H9 (cell line): Measurements from ENCODE around the gene SIRT7. TPM values are rescaled to one million over a fixed set of nuclear protein-coding genes. Genes with fewer than 3 reads are reported as not detected.

Experiments
- DNase-seq: peaks from one replicate; pipeline ENCODE4 v3.0.0-alpha.2; 2017
- H2AFZ ChIP-seq: one replicate; pipeline ENCODE4 v1.6.1; 2013; ENCODE audit warnings: mild to moderate bottlenecking, low read length, control low read depth, moderate library complexity
- H2AK5ac ChIP-seq: 2 replicates; pipeline ENCODE4 v1.6.1; 2013; ENCODE audit warnings: low read length, control low read depth, mixed read lengths; ENCODE audit not compliant: insufficient read length
- H2BK120ac ChIP-seq: one replicate; pipeline ENCODE4 v1.6.1; 2013; ENCODE audit warnings: low read depth, mild to moderate bottlenecking, low read length, control low read depth, inconsistent platforms; ENCODE audit not compliant: poor library complexity, severe bottlenecking
- H2BK12ac ChIP-seq: 2 replicates; pipeline ENCODE4 v1.6.1; 2013; ENCODE audit warnings: low read length, control low read depth, mixed read lengths, low read depth; ENCODE audit not compliant: insufficient read length
- H2BK15ac ChIP-seq: 2 replicates; pipeline ENCODE4 v1.6.1; 2013; ENCODE audit warnings: low read depth, low read length, control low read depth
- H2BK20ac ChIP-seq: one replicate; pipeline ENCODE4 v1.6.1; 2013; ENCODE audit warnings: low read depth, mild to moderate bottlenecking, low read length, control low read depth, inconsistent platforms; ENCODE audit not compliant: poor library complexity, severe bottlenecking
- H2BK5ac ChIP-seq: 2 replicates; pipeline ENCODE4 v1.6.1; 2013; ENCODE audit warnings: low read length, control low read depth, mixed read lengths; ENCODE audit not compliant: insufficient read length
- H3K14ac ChIP-seq: 2 replicates; pipeline ENCODE4 v1.6.1; 2013; ENCODE audit warnings: low read length, control low read depth; ENCODE audit not compliant: insufficient read depth
- H3K18ac ChIP-seq: 2 replicates; pipeline ENCODE4 v1.6.1; 2013; ENCODE audit warnings: low read depth, mild to moderate bottlenecking, mixed read lengths, low read length, control low read depth; ENCODE audit not compliant: insufficient read length
- H3K23ac ChIP-seq: 2 replicates; pipeline ENCODE4 v1.6.1; 2013; ENCODE audit warnings: low read length, control low read depth, mixed read lengths, low read depth; ENCODE audit not compliant: insufficient read length
- H3K23me2 ChIP-seq: 2 replicates; pipeline ENCODE4 v1.6.1; 2013; ENCODE audit warnings: low read depth, mild to moderate bottlenecking, mixed read lengths, low read length, control low read depth; ENCODE audit not compliant: insufficient read length, poor library complexity, severe bottlenecking
- H3K27ac ChIP-seq: 2 replicates; pipeline ENCODE4 v1.5.1; 2013; ENCODE audit warnings: low read length, control low read depth, mixed read lengths, low read depth; ENCODE audit not compliant: insufficient read length
- H3K27me3 ChIP-seq: 2 replicates; pipeline ENCODE4 v1.6.1; 2013; ENCODE audit warnings: low read length, control low read depth, inconsistent platforms; ENCODE audit not compliant: insufficient read depth
- H3K4ac ChIP-seq: 2 replicates; pipeline ENCODE4 v1.6.1; 2013; ENCODE audit warnings: low read depth, mild to moderate bottlenecking, control low read depth, inconsistent platforms, low read length, moderate library complexity
- H3K4me1 ChIP-seq: 2 replicates; pipeline ENCODE4 v1.6.1; 2013; ENCODE audit warnings: low read length, control low read depth, inconsistent platforms; ENCODE audit not compliant: insufficient read depth
- H3K4me2 ChIP-seq: 2 replicates; pipeline ENCODE4 v1.6.1; 2013; ENCODE audit warnings: low read length, control low read depth, mixed read lengths; ENCODE audit not compliant: insufficient read length, insufficient read depth
- H3K56ac ChIP-seq: 2 replicates; pipeline ENCODE4 v1.6.1; 2013; ENCODE audit warnings: low read depth, mild to moderate bottlenecking, mixed read lengths, low read length, control low read depth; ENCODE audit not compliant: insufficient read length
- H3K79me1 ChIP-seq: 2 replicates; pipeline ENCODE4 v1.6.1; 2013; ENCODE audit warnings: low read depth, mild to moderate bottlenecking, moderate library complexity, low read length, control low read depth, inconsistent platforms; ENCODE audit not compliant: insufficient read depth, poor library complexity, severe bottlenecking
- H3K79me2 ChIP-seq: 2 replicates; pipeline ENCODE4 v1.6.1; 2013; ENCODE audit warnings: low read length, control low read depth, inconsistent platforms; ENCODE audit not compliant: insufficient read depth
- H3K9ac ChIP-seq: 2 replicates; pipeline ENCODE4 v1.6.1; 2013; ENCODE audit warnings: low read length, control low read depth, mixed read lengths; ENCODE audit not compliant: insufficient read length; ENCODE audit errors: extremely low read depth
- H3K9me3 ChIP-seq: one replicate; pipeline ENCODE4 v1.6.1; 2013; ENCODE audit warnings: low read depth, low read length, inconsistent platforms; ENCODE audit not compliant: control insufficient read depth
- H3T11ph ChIP-seq: one replicate; pipeline ENCODE4 v1.6.1; 2013; ENCODE audit warnings: mild to moderate bottlenecking, low read length, control low read depth, inconsistent platforms
- H4K20me1 ChIP-seq: one replicate; pipeline ENCODE4 v1.6.1; 2013; ENCODE audit not compliant: control insufficient read depth, insufficient read length, insufficient read depth
- H4K5ac ChIP-seq: 2 replicates; pipeline ENCODE4 v1.6.1; 2013; ENCODE audit warnings: low read depth, mild to moderate bottlenecking, mixed read lengths, low read length, control low read depth; ENCODE audit not compliant: insufficient read length
- H4K8ac ChIP-seq: replicated peaks from 2 replicates; pipeline ENCODE4 v1.6.1; 2013; ENCODE audit warnings: low read length, control low read depth, mixed read lengths, low read depth; ENCODE audit not compliant: insufficient read length
- H4K91ac ChIP-seq: 2 replicates; pipeline ENCODE4 v1.6.1; 2013; ENCODE audit warnings: low read depth, mild to moderate bottlenecking, moderate library complexity, mixed read lengths, low read length, control low read depth; ENCODE audit not compliant: insufficient read length
- H3K27ac Mint-ChIP-seq, 3 experiments: 2 replicates in 2 of 3; 3 replicates in 1 of 3; pipeline ENCODE4 v1.8.0; 2020 to 2021; ENCODE audit warnings: mixed read lengths in 3 of 3, mild to moderate bottlenecking in 1 of 3, moderate library complexity in 1 of 3
- H3K27me3 Mint-ChIP-seq: 2 replicates; pipeline ENCODE4 v1.8.0; 2021; ENCODE audit warnings: low read depth, mild to moderate bottlenecking, moderate library complexity, mixed read lengths
- H3K36me3 Mint-ChIP-seq, 3 experiments: 2 replicates in 2 of 3; 3 replicates in 1 of 3; pipeline ENCODE4 v1.8.0; 2020 to 2021; ENCODE audit warnings: low read depth in 3 of 3, mixed read lengths in 3 of 3; ENCODE audit not compliant: insufficient read depth in 1 of 3
- H3K4me1 Mint-ChIP-seq, 2 experiments: 2 replicates each; pipeline ENCODE4 v1.8.0; 2020; ENCODE audit warnings: mixed read lengths in 2 of 2
- H3K4me3 Mint-ChIP-seq, 2 experiments: 2 replicates in 1 of 2; 3 replicates in 1 of 2; pipeline ENCODE4 v1.8.0; 2020 to 2021; ENCODE audit warnings: mild to moderate bottlenecking in 2 of 2, mixed read lengths in 2 of 2, moderate library complexity in 1 of 2
- H3K9me3 Mint-ChIP-seq, 2 experiments: 2 replicates in 1 of 2; 3 replicates in 1 of 2; pipeline ENCODE4 v1.8.0; 2020; ENCODE audit warnings: mild to moderate bottlenecking in 2 of 2, mixed read lengths in 2 of 2, moderate library complexity in 1 of 2
- whole genome bisulfite sequencing: extraction: QIAGEN DNeasy Blood & Tissue Kit; methylation state at CpG from one replicate; pipeline ENCODE4 v1.1.7; 2013; ENCODE audit warnings: missing lambda C conversion rate, low lambda C conversion rate, mixed read lengths; ENCODE audit not compliant: insufficient read length; ENCODE audit errors: extremely low coverage; 5-methylcytosine and 5-hydroxymethylcytosine counted together
- long read RNA-seq: library from polyadenylated mRNA; unstranded; transcript quantifications from one replicate; pipeline ENCODE4 v2.0.0, GENCODE V29; 2020
- total RNA-seq: library from RNA; stranded (reverse); gene quantifications from 2 replicates; pipeline ENCODE4 v1.2.1, GENCODE V29; 2021
- TF ChIP-seq, protein P1 (sequence below): fragments of 200-600 bp; sonication (generic); conservative IDR thresholded peaks from 3 replicates; pipeline ENCODE4 v1.8.0; 2021; ENCODE audit warnings: antibody characterized with exemption, mild to moderate bottlenecking

Gene SIRT7, protein sequence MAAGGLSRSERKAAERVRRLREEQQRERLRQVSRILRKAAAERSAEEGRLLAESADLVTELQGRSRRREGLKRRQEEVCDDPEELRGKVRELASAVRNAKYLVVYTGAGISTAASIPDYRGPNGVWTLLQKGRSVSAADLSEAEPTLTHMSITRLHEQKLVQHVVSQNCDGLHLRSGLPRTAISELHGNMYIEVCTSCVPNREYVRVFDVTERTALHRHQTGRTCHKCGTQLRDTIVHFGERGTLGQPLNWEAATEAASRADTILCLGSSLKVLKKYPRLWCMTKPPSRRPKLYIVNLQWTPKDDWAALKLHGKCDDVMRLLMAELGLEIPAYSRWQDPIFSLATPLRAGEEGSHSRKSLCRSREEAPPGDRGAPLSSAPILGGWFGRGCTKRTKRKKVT
- 28.7 and 29.7 TPM in 2 replicates for total RNA-seq
- long read RNA-seq, partial matches to known transcripts: 4 of 7 reads
- long read RNA-seq, other reads (novel, unspliced or antisense): 3 of 7 reads

DNA sequence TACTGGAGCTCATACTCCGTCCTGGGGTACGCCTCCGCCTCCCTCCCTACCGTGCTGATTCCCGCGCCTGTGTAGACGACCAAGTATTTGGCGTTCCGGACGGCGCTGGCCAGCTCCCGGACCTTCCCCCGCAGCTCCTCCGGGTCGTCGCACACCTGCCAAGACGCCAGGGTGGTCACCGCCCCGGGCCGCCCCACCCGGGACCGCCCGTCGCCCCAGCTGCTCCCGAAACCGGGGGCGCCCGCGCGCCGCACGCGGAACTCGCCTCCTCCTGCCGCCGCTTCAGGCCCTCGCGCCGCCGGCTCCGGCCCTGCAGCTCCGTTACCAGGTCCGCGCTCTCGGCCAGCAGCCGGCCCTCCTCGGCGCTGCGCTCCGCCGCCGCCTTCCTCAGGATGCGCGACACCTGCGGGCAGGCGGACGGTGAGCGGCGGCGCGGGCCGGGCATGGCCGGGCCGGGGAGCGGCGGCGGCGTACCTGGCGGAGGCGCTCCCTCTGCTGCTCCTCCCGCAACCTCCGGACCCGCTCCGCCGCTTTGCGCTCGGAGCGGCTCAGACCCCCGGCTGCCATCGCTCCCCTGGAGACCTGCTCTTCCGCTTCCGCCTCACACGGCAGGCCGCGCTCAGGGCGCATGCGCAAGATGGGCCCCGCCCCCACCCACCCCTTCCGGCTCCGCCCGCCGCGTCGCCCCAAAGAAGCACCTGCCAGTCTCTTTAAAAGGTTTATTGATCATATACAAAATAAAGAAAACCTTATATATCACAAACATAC is at the start of gene SIRT7:
TSS of gene SIRT7 (minus strand) at position 612 of the 768 bp plus-strand sequence. CDS start at position 567, 45 bp downstream.
- peak; percentile 93 for DNase-seq
- WGBS: no CpG with 5 or more reads among the region's 94 CpGs
- no peak within 1 kb of the TSS for H2AK5ac ChIP-seq

More for the DNA sequence above, at the start of gene SIRT7:
- no peak within 1 kb of the TSS; the same call in 1 of the 2 replicates for H3K14ac ChIP-seq
- H3K9me3 ChIP-seq: no peaks in the 10 kb centered on the region
- peaks cover 5% of the 10 kb centered on the region for H3K23me2 ChIP-seq
- no peak within 1 kb of the TSS for H4K5ac ChIP-seq
- no peak within 1 kb of the TSS for H2AFZ ChIP-seq
- H2BK15ac ChIP-seq: no peak within 1 kb of the TSS
- H3K23ac ChIP-seq: no peak within 1 kb of the TSS
- no peak within 1 kb of the TSS for H2BK120ac ChIP-seq
- no peak within 1 kb of the TSS for H4K8ac ChIP-seq
- no peak within 1 kb of the TSS for H3K4ac ChIP-seq
- peak within 1 kb of the TSS; percentile 74 for H3K4me2 ChIP-seq
- no peak within 1 kb of the TSS for H3T11ph ChIP-seq
- H2BK12ac ChIP-seq: no peak within 1 kb of the TSS
- H4K91ac ChIP-seq: no peak within 1 kb of the TSS
- no peaks in the 10 kb centered on the region for H4K20me1 ChIP-seq
- H3K79me2 ChIP-seq: peaks cover 7% of the 10 kb centered on the region; the same call in 1 of the 2 replicates
- H2BK5ac ChIP-seq: no peak within 1 kb of the TSS
- H3K27ac ChIP-seq: no peak within 1 kb of the TSS
- TF ChIP-seq, protein P1, sequence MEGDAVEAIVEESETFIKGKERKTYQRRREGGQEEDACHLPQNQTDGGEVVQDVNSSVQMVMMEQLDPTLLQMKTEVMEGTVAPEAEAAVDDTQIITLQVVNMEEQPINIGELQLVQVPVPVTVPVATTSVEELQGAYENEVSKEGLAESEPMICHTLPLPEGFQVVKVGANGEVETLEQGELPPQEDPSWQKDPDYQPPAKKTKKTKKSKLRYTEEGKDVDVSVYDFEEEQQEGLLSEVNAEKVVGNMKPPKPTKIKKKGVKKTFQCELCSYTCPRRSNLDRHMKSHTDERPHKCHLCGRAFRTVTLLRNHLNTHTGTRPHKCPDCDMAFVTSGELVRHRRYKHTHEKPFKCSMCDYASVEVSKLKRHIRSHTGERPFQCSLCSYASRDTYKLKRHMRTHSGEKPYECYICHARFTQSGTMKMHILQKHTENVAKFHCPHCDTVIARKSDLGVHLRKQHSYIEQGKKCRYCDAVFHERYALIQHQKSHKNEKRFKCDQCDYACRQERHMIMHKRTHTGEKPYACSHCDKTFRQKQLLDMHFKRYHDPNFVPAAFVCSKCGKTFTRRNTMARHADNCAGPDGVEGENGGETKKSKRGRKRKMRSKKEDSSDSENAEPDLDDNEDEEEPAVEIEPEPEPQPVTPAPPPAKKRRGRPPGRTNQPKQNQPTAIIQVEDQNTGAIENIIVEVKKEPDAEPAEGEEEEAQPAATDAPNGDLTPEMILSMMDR: no peak; the same call in 2 of the 3 replicates
- H3K4me1 ChIP-seq: no peaks in the 10 kb centered on the region
- peaks cover 17 to 18% of the 10 kb centered on the region in 2 experiments for H3K4me1 Mint-ChIP-seq
- H3K79me1 ChIP-seq: peaks cover 2% of the 10 kb centered on the region
- H3K18ac ChIP-seq: no peak within 1 kb of the TSS
- H3K27me3 Mint-ChIP-seq: no peaks in the 10 kb centered on the region
- peak within 1 kb of the TSS; percentile 80 to 89 for H3K4me3 Mint-ChIP-seq
- no peaks in the 10 kb centered on the region; a peak in 1 of 5 replicates for H3K9me3 Mint-ChIP-seq
- H3K9ac ChIP-seq: peak within 1 kb of the TSS; percentile 6
- H2BK20ac ChIP-seq: no peak within 1 kb of the TSS
- no peaks in the 10 kb centered on the region for H3K27me3 ChIP-seq
- no peak within 1 kb of the TSS for H3K56ac ChIP-seq
- H3K36me3 Mint-ChIP-seq: peaks cover 24 to 62% (median 55%) of the 10 kb centered on the region in 3 experiments; a peak in 6 of 7 replicates
- peak within 1 kb of the TSS; percentile 75 to 91 (median 88); a peak in 5 of 7 replicates for H3K27ac Mint-ChIP-seq
